Fibroblast of the aortic adventitia (primary cell): ENCODE results near the gene SMS. TPM values are rescaled to one million over a fixed set of nuclear protein-coding genes. Genes with fewer than 3 reads are reported as not detected.

Experiments
- DNase-seq: peaks from one replicate; pipeline ENCODE4 v3.0.0-alpha.2; 2010; ENCODE audit warnings: low read depth
- H3K4me3 ChIP-seq: 2 replicates; pipeline ENCODE4 v1.5.1; 2011; ENCODE audit warnings: low read depth, mild to moderate bottlenecking, control low read depth, low read length, moderate library complexity
- total RNA-seq: library from RNA; depleted of rRNA; stranded (reverse); fragments of >200 nt; gene quantifications from 2 replicates; pipeline ENCODE4 v1.2.3, GENCODE V29; 2012; ENCODE audit warnings: low replicate concordance
- TF ChIP-seq, protein P1 (sequence below): IDR thresholded peaks from 2 replicates; pipeline ENCODE4 v1.5.1; 2011; ENCODE audit warnings: mild to moderate bottlenecking, low read length, control low read depth, inconsistent platforms; ENCODE audit not compliant: insufficient read depth

SMS gene
- total RNA-seq, 1 donor: 214 TPM

DNA sequence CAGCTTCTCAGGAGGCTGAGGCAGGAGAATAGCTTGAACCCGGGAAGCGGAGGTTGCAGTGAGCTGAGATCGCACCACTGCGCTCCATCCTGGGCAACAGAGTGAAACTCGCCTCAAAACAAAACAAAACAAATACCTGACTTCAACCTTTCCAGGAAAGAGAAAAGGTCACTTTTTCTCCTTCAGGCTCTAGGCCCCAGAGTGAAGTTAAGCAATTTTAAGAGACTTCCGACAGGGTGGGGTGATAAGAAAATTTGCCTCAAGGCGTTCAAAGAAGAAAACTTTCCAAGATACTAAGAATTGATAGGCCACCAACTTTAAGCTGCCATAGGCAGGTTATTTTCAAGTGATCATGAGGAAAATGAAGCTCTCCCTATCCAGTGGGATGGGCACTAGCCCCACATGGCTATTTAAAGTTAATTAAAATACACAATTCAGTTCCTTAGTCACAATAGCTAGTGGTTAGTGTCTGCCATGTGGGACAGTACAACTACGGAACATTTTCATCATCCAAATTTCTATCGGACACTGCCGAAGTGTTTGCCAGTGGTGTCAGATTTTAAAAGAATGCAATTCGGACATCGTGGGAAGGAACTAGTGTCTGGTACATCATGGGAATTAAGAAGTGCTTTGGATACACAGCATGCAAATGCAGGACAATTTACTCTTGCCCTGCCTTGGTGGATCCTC is 33.0 kb downstream of the SMS start:
- DNase-seq: no peak
- no peak overlapping the region for H3K4me3 ChIP-seq
- TF ChIP-seq, protein P1, sequence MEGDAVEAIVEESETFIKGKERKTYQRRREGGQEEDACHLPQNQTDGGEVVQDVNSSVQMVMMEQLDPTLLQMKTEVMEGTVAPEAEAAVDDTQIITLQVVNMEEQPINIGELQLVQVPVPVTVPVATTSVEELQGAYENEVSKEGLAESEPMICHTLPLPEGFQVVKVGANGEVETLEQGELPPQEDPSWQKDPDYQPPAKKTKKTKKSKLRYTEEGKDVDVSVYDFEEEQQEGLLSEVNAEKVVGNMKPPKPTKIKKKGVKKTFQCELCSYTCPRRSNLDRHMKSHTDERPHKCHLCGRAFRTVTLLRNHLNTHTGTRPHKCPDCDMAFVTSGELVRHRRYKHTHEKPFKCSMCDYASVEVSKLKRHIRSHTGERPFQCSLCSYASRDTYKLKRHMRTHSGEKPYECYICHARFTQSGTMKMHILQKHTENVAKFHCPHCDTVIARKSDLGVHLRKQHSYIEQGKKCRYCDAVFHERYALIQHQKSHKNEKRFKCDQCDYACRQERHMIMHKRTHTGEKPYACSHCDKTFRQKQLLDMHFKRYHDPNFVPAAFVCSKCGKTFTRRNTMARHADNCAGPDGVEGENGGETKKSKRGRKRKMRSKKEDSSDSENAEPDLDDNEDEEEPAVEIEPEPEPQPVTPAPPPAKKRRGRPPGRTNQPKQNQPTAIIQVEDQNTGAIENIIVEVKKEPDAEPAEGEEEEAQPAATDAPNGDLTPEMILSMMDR: no peak

GRCh38 chrX:21974011-21974385 is 33.5 kb downstream of the SMS start:
- TF ChIP-seq, protein P1: no peak

DNA sequence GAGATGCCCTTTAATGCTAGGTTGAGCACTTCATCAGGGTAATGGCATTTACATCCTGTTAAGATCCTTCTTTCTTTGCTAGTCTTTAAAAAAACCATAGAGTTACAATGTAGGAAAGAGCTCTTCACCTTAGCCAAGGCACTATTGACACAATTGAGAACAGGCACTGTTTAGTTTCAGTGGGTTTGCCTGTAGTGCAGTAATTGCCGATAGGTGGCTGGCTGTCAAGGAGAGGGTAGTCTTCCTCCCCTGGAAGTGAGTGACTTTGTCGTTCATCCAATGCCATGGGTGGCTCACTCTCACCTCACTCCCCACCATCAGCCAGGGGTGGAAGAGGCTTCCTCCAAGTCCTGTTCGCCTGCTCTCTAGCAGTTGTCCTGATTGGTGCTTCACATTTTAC is 34.7 kb downstream of the SMS start:
- no peak for DNase-seq
- TF ChIP-seq, protein P1: no peak
- H3K4me3 ChIP-seq: no peak overlapping the region

More at GRCh38 chrX:21974011-21974385, 33.5 kb downstream of the SMS start:
- DNase-seq: no peak
- H3K4me3 ChIP-seq: no peak overlapping the region

DNA sequence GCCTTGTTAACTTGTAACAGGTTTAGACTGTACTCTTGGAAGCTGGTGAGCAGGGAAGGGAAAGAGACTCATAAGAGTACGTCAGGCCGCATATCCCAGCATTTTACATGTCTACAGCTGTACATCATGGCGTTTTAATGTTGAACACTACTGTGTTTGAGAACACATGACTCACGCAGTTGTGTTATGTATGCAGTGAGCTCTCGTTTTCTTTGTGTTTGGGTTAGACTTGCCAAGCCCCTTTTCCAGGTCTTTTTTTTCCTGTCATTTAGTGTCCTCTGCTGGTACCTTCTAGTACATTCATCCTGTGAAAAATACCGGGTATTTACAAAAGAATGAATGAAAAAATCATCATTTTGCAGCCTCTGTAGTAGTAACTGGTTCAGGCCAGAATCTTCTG is 35.3 kb downstream of the SMS start:
- DNase-seq: peak; percentile 80
- TF ChIP-seq, protein P1: peak; percentile 52
- H3K4me3 ChIP-seq: no peak overlapping the region

DNA sequence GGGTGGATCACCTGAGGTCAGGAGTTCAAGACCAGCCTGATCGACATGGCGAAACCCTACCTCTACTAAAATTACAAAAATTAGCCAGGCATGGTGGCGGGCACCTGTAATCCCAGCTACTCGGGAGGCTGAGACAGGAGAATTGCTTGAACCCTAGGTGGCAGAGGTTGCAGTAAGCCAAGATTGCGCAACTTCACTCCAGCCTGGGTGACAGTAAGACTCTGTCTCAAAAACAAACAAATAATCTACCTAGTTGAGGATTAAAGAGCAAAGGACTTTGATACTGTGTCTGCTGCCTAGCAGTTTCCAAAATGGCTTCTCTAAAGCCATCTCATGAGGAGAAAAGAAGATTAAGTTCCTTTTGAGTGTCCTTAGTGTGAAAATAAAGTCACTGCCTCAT is 37.8 kb downstream of the SMS start:
- TF ChIP-seq, protein P1: no peak
- no peak for DNase-seq
- no peak overlapping the region for H3K4me3 ChIP-seq

DNA sequence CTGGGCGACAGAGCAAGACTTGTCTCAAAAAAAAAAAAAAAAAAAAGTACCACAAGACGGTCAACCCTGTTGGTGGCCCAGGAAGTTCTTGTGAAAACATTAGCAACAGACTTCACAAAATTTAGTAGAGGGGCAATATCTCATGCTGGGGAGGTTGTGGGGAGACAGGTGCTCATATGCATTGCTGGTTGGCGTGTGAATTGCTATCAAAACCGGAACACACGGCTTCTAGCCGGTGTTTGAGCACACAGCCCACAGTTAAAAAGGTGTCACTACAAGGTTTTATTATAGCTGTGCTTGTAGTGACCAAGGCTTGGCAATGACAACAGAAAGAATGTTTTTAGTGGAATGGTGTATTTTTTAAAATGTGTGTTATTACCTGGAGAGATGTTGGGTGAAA is 41.8 kb downstream of the SMS start:
- TF ChIP-seq, protein P1: no peak
- DNase-seq: no peak
- no peak overlapping the region for H3K4me3 ChIP-seq

GRCh38 chrX:21985332-21985777 is 44.8 kb downstream of the SMS start:
- H3K4me3 ChIP-seq: no peak overlapping the region
- TF ChIP-seq, protein P1: peak; percentile 80
- peak; percentile 86 for DNase-seq
